ENCODE measurements around the gene TAF11L11.
"Not testable (repeated sequence)": the region's sequence is repeated elsewhere in the genome, so short reads cannot be mapped to it uniquely, and the experiment has no call there.

DNA sequence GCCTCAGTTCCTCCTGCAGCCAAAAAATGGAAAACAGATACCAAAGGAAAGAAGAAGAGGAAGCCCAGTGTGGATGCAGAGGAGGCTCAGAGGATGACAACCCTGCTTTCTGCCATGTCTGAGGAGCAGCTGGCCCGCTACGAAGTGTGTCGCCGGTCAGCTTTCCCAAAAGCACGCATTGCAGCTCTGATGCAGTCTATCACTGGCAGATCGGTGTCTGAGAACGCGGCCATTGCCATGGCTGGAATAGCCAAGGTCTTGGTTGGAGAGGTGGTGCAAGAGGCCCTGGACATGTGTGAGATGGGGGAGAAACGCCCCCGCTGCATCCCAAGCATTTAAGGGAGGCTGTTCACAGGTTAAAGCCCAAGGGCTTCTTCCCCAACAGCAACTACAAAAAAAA, 45.2 kb downstream of the TAF11L11 start:
- TF ChIP-seq POLR2A (IDR thresholded peaks at IDR 0.05; ENCODE audit: low read depth); POLR2AphosphoS5 (IDR thresholded peaks at IDR 0.05): not testable (repeated sequence)
- TF ChIP-seq, protein P1, sequence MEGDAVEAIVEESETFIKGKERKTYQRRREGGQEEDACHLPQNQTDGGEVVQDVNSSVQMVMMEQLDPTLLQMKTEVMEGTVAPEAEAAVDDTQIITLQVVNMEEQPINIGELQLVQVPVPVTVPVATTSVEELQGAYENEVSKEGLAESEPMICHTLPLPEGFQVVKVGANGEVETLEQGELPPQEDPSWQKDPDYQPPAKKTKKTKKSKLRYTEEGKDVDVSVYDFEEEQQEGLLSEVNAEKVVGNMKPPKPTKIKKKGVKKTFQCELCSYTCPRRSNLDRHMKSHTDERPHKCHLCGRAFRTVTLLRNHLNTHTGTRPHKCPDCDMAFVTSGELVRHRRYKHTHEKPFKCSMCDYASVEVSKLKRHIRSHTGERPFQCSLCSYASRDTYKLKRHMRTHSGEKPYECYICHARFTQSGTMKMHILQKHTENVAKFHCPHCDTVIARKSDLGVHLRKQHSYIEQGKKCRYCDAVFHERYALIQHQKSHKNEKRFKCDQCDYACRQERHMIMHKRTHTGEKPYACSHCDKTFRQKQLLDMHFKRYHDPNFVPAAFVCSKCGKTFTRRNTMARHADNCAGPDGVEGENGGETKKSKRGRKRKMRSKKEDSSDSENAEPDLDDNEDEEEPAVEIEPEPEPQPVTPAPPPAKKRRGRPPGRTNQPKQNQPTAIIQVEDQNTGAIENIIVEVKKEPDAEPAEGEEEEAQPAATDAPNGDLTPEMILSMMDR (IDR thresholded peaks at IDR 0.05), result not testable (repeated sequence)
